Astrocyte (in vitro differentiated cells and primary cell): Measurements from ENCODE around the gene PYM1. TPM values are rescaled to one million over a fixed set of nuclear protein-coding genes. Genes with fewer than 3 reads are reported as not detected.
A peak's percentile ranks its signal among the peaks of the same experiment; 100 is the strongest.

Experiments used
- DNase-seq: peaks from one replicate; pipeline ENCODE4 v3.0.0-alpha.2; 2010; ENCODE audit warnings: low read depth
- FAIRE-seq: peaks from 2 replicates; lab custom pipeline; 2011; peaks lifted over from hg19 to GRCh38; lab: Jason Lieb, UNC
- H2AFZ ChIP-seq: 2 replicates; pipeline ENCODE4 v1.6.0; 2012; ENCODE audit warnings: low read depth, low read length, inconsistent platforms
- H3K27ac ChIP-seq: 2 replicates; pipeline ENCODE4 v1.5.1; 2011; ENCODE audit warnings: low read depth, low read length, inconsistent platforms
- H3K27me3 ChIP-seq: 2 replicates; pipeline ENCODE4 v1.6.0; 2011; ENCODE audit warnings: low read length, inconsistent platforms; ENCODE audit not compliant: insufficient read depth
- H3K36me3 ChIP-seq: 2 replicates; pipeline ENCODE4 v1.5.1; 2011; ENCODE audit warnings: low read length, inconsistent platforms; ENCODE audit not compliant: insufficient read depth
- H3K4me1 ChIP-seq: 2 replicates; pipeline ENCODE4 v1.5.1; 2011; ENCODE audit warnings: low read length, inconsistent platforms; ENCODE audit not compliant: insufficient read depth
- H3K4me2 ChIP-seq: 2 replicates; pipeline ENCODE4 v1.6.0; 2012; ENCODE audit warnings: low read length, inconsistent platforms
- H3K4me3 ChIP-seq: 2 replicates; pipeline ENCODE4 v1.5.1; 2011; ENCODE audit warnings: low read depth, mild to moderate bottlenecking, low read length, inconsistent platforms; ENCODE audit not compliant: insufficient read depth
- H3K79me2 ChIP-seq: 2 replicates; pipeline ENCODE4 v1.6.0; 2012; ENCODE audit warnings: mild to moderate bottlenecking, low read length, inconsistent platforms; ENCODE audit not compliant: insufficient read depth
- H3K9ac ChIP-seq: 2 replicates; pipeline ENCODE4 v1.6.0; 2012; ENCODE audit warnings: mild to moderate bottlenecking, low read length, inconsistent platforms
- H3K9me3 ChIP-seq: 2 replicates; pipeline ENCODE4 v1.5.1; 2012; ENCODE audit warnings: low read depth, mild to moderate bottlenecking, low read length, inconsistent platforms; ENCODE audit not compliant: insufficient read depth
- H4K20me1 ChIP-seq: 2 replicates; pipeline ENCODE4 v1.6.0; 2012; ENCODE audit warnings: low read length, inconsistent platforms; ENCODE audit not compliant: insufficient read depth
- H3K27ac Mint-ChIP-seq: one replicate; pipeline ENCODE4 v1.8.0; 2021; ENCODE audit warnings: mild to moderate bottlenecking, mixed read lengths; ENCODE audit not compliant: unreplicated experiment
- H3K27me3 Mint-ChIP-seq: one replicate; pipeline ENCODE4 v1.8.0; 2021; ENCODE audit warnings: low read depth, mixed read lengths; ENCODE audit not compliant: unreplicated experiment
- H3K36me3 Mint-ChIP-seq: one replicate; pipeline ENCODE4 v1.8.0; 2021; ENCODE audit warnings: low read depth, mixed read lengths; ENCODE audit not compliant: unreplicated experiment
- H3K4me1 Mint-ChIP-seq: one replicate; pipeline ENCODE4 v1.8.0; 2021; ENCODE audit warnings: low read depth, mixed read lengths; ENCODE audit not compliant: unreplicated experiment
- H3K4me3 Mint-ChIP-seq: one replicate; pipeline ENCODE4 v1.8.0; 2021; ENCODE audit warnings: mild to moderate bottlenecking, moderate library complexity, mixed read lengths; ENCODE audit not compliant: unreplicated experiment
- H3K9me3 Mint-ChIP-seq: one replicate; pipeline ENCODE4 v1.8.0; 2021; ENCODE audit warnings: mild to moderate bottlenecking, mixed read lengths; ENCODE audit not compliant: unreplicated experiment
- EZH2 ChIP-seq: IDR thresholded peaks from 2 replicates; pipeline ENCODE4 v1.6.1; 2012; ENCODE audit warnings: mild to moderate bottlenecking, low read length, inconsistent platforms; ENCODE audit not compliant: insufficient read depth
- total RNA-seq: library from RNA; stranded (reverse); gene quantifications from 2 replicates; pipeline ENCODE4 v1.2.1, GENCODE V29; 2021
- TF ChIP-seq, protein P1 (sequence below): IDR thresholded peaks from 2 replicates; pipeline ENCODE4 v1.5.1; 2011; ENCODE audit warnings: low read depth, mild to moderate bottlenecking, inconsistent platforms, low read length, moderate library complexity; ENCODE audit not compliant: insufficient read depth

PYM1 gene
- total RNA-seq, 1 donor from 2014 or later: 33.6 TPM

DNA sequence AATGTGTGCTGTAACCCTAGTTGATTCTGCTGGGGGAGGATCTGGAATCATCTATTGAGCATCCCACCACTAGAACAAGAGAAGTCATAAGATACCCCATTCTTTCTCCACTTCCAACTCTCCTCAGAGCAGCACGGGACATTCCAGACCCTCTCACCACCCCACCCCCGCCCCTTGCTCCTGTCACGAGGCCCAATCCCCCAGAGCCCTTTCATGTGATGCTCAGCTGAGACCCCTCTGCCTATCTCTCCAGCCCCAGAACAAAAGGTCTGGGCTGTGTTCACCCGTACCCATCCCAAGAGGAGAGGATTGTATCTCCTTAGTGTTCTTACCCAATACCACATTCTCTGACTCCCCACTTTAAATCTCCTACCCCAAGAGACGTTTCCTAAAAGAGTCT lies 37.5 kb upstream of the PYM1 start:
- Histone ChIP-seq H3K79me2 (peaks cover 23% of the 10 kb centered on the region), H3K36me3 (no peaks in the 10 kb centered on the region), H3K27ac (no peak overlapping the region), H4K20me1 (no peaks in the 10 kb centered on the region), H3K4me1 (peaks cover 15% of the 10 kb centered on the region), H3K9ac (no peak overlapping the region), H3K4me2 (no peak overlapping the region), H3K27me3 (no peaks in the 10 kb centered on the region), H2AFZ (no peak overlapping the region), H3K4me3 (no peak overlapping the region), H3K9me3 (no peaks in the 10 kb centered on the region)
- TF ChIP-seq EZH2: no peak
- TF ChIP-seq, protein P1, sequence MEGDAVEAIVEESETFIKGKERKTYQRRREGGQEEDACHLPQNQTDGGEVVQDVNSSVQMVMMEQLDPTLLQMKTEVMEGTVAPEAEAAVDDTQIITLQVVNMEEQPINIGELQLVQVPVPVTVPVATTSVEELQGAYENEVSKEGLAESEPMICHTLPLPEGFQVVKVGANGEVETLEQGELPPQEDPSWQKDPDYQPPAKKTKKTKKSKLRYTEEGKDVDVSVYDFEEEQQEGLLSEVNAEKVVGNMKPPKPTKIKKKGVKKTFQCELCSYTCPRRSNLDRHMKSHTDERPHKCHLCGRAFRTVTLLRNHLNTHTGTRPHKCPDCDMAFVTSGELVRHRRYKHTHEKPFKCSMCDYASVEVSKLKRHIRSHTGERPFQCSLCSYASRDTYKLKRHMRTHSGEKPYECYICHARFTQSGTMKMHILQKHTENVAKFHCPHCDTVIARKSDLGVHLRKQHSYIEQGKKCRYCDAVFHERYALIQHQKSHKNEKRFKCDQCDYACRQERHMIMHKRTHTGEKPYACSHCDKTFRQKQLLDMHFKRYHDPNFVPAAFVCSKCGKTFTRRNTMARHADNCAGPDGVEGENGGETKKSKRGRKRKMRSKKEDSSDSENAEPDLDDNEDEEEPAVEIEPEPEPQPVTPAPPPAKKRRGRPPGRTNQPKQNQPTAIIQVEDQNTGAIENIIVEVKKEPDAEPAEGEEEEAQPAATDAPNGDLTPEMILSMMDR: no peak
- H3K36me3 Mint-ChIP-seq: no peaks in the 10 kb centered on the region
- peaks cover 6% of the 10 kb centered on the region for H3K4me1 Mint-ChIP-seq
- no peaks in the 10 kb centered on the region for H3K27me3 Mint-ChIP-seq
- H3K9me3 Mint-ChIP-seq: no peaks in the 10 kb centered on the region
- no peak for FAIRE-seq
- no peak overlapping the region for H3K27ac Mint-ChIP-seq
- no peak for DNase-seq
- H3K4me3 Mint-ChIP-seq: peak overlapping the region; percentile 4

DNA sequence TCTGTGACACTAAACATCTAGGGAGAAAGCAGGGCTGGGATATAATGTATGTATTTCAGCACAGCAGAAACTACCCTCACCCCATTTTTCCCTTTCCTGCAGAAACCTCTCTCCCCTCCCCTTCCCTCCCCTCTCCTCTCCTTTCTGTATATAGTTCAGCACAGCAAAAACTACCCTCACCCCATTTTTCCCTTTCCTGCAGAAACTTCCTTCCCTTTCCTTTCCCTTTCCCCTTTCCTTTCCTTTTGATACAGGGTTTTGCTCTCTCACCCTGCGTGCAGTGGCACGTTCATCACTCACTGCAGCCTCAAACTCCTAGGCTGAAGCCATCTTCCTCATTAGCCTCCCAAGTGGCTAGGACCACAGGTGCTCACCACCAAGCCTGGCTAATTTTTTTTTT lies 36.1 kb upstream of the PYM1 start:
- no peak for FAIRE-seq
- H3K9me3 Mint-ChIP-seq: no peaks in the 10 kb centered on the region
- H3K27me3 Mint-ChIP-seq: no peaks in the 10 kb centered on the region
- Histone ChIP-seq H3K4me3 (no peak overlapping the region), H3K36me3 (no peaks in the 10 kb centered on the region), H3K9me3 (no peaks in the 10 kb centered on the region), H3K79me2 (peaks cover 21% of the 10 kb centered on the region), H4K20me1 (no peaks in the 10 kb centered on the region), H3K9ac (no peak overlapping the region), H2AFZ (no peak overlapping the region), H3K27ac (no peak overlapping the region), H3K4me1 (peaks cover 15% of the 10 kb centered on the region), H3K27me3 (no peaks in the 10 kb centered on the region), H3K4me2 (no peak overlapping the region)
- H3K36me3 Mint-ChIP-seq: no peaks in the 10 kb centered on the region
- H3K27ac Mint-ChIP-seq: no peak overlapping the region
- H3K4me1 Mint-ChIP-seq: peaks cover 6% of the 10 kb centered on the region
- TF ChIP-seq, protein P1: no peak
- no peak for TF ChIP-seq EZH2
- H3K4me3 Mint-ChIP-seq: no peak overlapping the region
- DNase-seq: no peak

DNA sequence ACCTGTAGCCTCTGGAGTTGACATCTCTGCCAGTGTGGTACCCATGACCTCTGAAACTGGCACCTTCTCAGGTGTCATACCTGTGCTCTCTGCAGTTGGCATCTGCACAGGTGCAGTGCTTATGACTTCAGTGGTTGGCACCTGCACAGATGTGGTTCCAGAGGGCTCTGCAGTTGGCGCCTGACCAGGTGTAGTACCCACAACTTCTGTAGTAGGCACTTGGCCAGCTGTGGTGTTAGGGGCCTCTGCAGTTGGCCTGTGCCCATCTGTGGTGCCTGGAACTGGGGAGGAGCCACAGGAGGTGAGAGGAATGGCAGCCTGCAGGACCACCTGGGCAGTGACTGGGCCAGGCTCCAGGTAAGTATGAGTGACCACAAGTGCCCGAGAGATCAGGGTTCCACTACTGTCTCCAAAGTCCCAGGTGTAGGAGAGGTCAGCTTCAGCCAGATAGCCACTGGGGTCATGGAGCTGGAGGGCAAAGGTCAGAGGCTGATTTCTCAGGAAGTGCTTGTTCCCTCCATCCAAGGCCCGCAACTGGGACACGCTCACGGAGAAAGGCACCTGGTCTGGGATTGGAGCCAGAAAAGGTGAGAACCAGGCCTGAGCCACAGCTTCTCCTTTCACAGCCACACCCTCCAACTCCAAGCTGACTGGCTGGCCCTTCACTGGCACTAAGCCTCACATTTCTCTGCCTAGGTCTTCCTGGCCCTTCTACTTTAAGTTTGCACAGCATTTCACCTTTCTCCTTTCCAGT lies 29.6 kb upstream of the PYM1 start:
- no peaks in the 10 kb centered on the region for H3K27me3 ChIP-seq
- H3K9me3 ChIP-seq: no peaks in the 10 kb centered on the region
- Mint-ChIP-seq H3K36me3 (peaks cover 12% of the 10 kb centered on the region), H3K27ac (no peak overlapping the region), H3K4me1 (peaks cover 8% of the 10 kb centered on the region), H3K4me3 (peak overlapping the region; percentile 60), H3K9me3 (peaks cover 2% of the 10 kb centered on the region), H3K27me3 (peaks cover 3% of the 10 kb centered on the region)
- H3K4me3 ChIP-seq: no peak overlapping the region
- H3K4me2 ChIP-seq: no peak overlapping the region
- H3K36me3 ChIP-seq: peaks cover 3% of the 10 kb centered on the region
- H3K79me2 ChIP-seq: no peaks in the 10 kb centered on the region
- TF ChIP-seq, protein P1: no peak
- no peak for TF ChIP-seq EZH2
- H3K4me1 ChIP-seq: peaks cover 9% of the 10 kb centered on the region
- FAIRE-seq: no peak
- no peak for DNase-seq
- no peaks in the 10 kb centered on the region for H4K20me1 ChIP-seq
- no peak overlapping the region for H2AFZ ChIP-seq
- no peak overlapping the region for H3K27ac ChIP-seq
- H3K9ac ChIP-seq: no peak overlapping the region
